Right renal pelvis (tissue), 4 donors: Measurements from ENCODE around the gene LMBRD1. TPM values are rescaled to one million over a fixed set of nuclear protein-coding genes. Genes with fewer than 3 reads are reported as not detected.
"Not testable (repeated sequence)": the region's sequence is repeated elsewhere in the genome, so short reads cannot be mapped to it uniquely, and the experiment has no call there.

Source experiments
- DNase-seq, 4 donors: peaks; one replicate each; pipeline ENCODE4 v3.0.0-alpha.2; 2013; ENCODE audit warnings: low read depth in 4 of 4, low spot score in 3 of 4, missing footprints in 1 of 4
- polyA plus RNA-seq, 4 donors: library from polyadenylated mRNA; unstranded; fragments of 120-200 nt; gene quantifications; one replicate each; pipeline ENCODE4 v1.2.1, GENCODE V29; 2013; ENCODE audit not compliant: insufficient read length in 4 of 4

Gene LMBRD1
- polyA plus RNA-seq, 4 donors = 133 to 174 (median 173) TPM

GRCh38 chr6:69801225-69801624, 4.4 kb upstream of the LMBRD1 start:
- DNase-seq = no peak

GRCh38 chr6:69798796-69799195, 2.0 kb upstream of the LMBRD1 start:
- not testable (repeated sequence) for DNase-seq

GRCh38 chr6:69796073-69796641, 653 bp downstream of the LMBRD1 start:
- DNase-seq = peak; percentile 28 to 50 (median 41)

GRCh38 chr6:69795469-69796072, 1.2 kb downstream of the LMBRD1 start:
- no peak for DNase-seq

- DNase-seq = no peak
Observed at GRCh38 chr6:69792292-69792691, 4.5 kb downstream of the LMBRD1 start.

- no peak for DNase-seq
Observed at GRCh38 chr6:69791065-69791471, 5.7 kb downstream of the LMBRD1 start.

- DNase-seq = no peak
Observed at GRCh38 chr6:69790629-69791028, 6.2 kb downstream of the LMBRD1 start.

- no peak for DNase-seq
Observed at GRCh38 chr6:69789578-69789977, 7.2 kb downstream of the LMBRD1 start.

GRCh38 chr6:69787436-69787835, 9.4 kb downstream of the LMBRD1 start:
- not testable (repeated sequence) for DNase-seq

- DNase-seq = no peak
Observed at GRCh38 chr6:69785697-69786096, 11.1 kb downstream of the LMBRD1 start.

GRCh38 chr6:69784595-69785377, 12.0 kb downstream of the LMBRD1 start:
- DNase-seq = no peak

- DNase-seq = no peak
Observed at GRCh38 chr6:69783108-69783507, 13.7 kb downstream of the LMBRD1 start.

GRCh38 chr6:69780585-69781178, 16.1 kb downstream of the LMBRD1 start:
- DNase-seq = no peak

- DNase-seq = no peak
Observed at GRCh38 chr6:69775941-69776340, 20.9 kb downstream of the LMBRD1 start.

- no peak for DNase-seq
Observed at GRCh38 chr6:69775585-69775849, 21.3 kb downstream of the LMBRD1 start.

GRCh38 chr6:69774740-69775584, 21.8 kb downstream of the LMBRD1 start:
- DNase-seq = no peak

GRCh38 chr6:69771158-69771906, 25.5 kb downstream of the LMBRD1 start:
- DNase-seq = no peak

- DNase-seq = no peak
Observed at GRCh38 chr6:69768664-69769063, 28.1 kb downstream of the LMBRD1 start.

- DNase-seq = no peak
Observed at GRCh38 chr6:69763763-69764162, 33.0 kb downstream of the LMBRD1 start.

GRCh38 chr6:69761853-69762252, 35.0 kb downstream of the LMBRD1 start:
- DNase-seq = no peak
